GM18861 (cell line): ENCODE data around the gene IL22RA1.

Experiments
- ATAC-seq: cut with Tn5 transposase; IDR thresholded peaks from one replicate; pipeline ENCODE4 v1.9.1; 2021; ENCODE audit not compliant: unreplicated experiment

The IL22RA1 gene

DNA sequence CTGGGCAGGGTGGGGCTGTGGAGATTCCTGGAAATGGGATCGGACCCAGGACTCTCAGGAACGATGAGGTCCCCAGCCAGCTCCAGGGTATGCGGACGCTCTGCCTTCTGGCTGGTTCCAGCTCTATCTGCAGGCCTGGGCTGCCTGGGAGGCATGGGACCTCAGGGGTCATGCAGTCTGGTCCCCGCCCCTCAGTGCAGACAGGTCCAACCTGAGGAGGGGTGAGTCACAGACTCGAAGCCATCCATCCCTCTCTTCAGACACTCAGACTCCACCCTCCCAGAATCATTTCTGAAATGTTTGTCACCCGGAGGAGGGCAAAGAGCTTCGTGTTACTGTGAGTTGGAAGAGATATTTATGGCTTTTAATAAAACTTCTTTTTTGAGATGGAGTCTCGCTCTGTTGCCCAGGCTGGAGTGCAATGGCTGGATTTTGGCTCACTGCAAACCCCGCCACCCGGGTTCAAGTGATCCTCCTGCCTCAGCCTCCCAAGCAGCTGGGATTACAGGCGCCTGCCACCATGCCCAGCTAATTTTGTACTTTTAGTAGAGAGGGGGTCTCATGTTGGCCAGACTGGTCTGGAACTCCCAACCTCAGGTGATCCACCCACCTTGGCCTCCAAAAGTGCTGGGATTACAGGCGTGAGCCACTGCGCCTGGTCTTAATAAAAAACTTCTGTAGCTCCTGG lies 25.1 kb downstream of the IL22RA1 start:
- ATAC-seq = no peak

DNA sequence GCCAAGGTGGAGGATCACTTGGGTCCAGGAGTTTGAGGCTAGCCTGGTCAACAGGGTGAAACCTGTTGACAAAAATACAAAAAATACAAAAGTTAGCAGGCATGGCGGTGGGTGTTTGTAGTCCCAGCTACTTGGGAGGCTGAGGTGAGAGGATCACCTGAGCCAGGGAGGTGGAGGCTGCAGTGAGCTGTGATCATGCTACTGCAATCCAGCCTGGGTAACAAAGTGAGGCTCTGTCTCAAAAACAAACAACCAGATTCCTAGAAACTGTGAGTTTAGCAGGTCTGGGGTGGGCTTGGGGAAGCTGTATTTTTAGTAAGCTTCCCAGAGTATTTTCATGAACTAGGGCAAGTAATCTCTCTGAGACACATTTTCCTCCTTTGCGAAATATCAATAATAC lies 25.8 kb downstream of the IL22RA1 start:
- ATAC-seq = no peak

DNA sequence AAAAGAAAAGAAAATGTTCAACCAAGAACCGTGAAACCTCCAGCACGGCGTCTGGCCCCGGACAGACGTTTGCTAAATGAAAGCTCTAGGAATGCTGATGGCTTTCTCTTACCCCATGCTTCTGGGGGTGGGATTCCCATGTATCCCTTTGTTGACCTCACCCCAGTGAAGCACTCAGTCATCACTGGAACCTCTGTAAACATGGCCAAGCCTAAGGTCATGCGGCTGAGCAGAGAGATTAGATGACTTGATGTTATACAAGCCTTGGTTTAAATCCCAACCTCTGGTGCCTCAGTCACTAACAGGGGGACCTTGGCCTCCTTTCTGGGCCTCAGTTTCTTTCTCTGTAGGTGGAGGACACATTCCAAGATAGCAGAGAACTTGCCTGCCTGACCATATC lies 28.2 kb downstream of the IL22RA1 start:
- no peak for ATAC-seq

DNA sequence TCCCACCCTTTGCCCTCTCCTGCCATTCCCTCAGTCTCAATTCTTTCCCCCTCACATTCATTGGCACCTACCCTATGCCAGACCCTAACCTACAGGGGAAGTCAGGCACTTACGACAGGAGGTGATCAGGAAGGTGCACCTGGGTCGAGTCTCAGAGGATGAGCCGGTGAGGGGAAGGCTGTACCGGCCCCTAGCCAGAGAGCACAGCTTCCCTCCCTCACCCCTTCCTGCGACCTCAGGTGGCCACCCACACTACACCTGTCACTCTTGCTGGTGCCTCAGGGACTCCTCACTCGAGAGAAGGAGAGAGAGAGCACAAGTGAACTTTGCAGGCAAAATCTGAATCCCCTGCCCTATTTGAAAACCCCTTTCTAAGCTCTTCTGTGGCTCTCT lies 29.3 kb downstream of the IL22RA1 start:
- ATAC-seq = no peak

DNA sequence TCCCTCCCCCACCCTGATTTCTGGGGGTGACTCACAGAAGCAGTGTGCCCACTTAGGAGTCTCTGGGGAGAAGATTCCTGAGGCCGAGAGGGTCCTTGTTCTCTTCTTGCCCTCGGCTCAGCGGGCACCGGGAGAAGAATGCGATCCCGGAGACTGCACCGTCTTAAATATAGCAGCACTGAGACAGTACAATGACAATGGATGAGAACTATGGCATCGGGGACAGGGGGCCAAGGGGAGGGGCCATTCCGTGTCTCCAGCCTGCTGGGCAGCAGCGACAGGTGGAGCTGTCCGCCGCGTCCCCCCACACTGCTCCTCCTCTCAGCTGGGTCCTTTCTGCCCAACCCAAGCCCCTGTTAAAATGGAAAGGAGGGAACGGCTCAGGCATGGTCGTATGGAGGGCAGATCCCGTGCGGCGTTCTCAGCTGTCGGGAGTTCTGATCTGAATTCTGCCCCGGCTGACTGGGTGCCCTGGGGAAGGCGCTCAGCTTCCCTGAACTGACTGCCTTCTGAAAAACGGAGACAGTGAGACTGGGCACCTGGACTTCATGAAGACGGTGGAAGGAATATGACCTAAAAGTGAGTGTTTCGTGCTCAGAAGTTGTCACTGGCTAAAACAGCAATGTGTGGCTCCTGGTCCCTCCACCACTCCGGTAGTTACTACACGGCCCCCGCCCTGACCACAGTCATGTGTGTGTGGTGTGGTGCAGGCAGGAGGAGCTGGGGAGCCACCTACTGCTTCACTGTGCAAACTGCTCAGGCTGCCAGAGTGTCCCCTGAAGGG lies 30.8 kb downstream of the IL22RA1 start, which contains the start of gene MYOM3:
Gene MYOM3 (minus strand): TSS at position 140 of the 784 bp plus-strand sequence. CDS start 3,499 bp downstream, outside the sequence.
- ATAC-seq = no peak

DNA sequence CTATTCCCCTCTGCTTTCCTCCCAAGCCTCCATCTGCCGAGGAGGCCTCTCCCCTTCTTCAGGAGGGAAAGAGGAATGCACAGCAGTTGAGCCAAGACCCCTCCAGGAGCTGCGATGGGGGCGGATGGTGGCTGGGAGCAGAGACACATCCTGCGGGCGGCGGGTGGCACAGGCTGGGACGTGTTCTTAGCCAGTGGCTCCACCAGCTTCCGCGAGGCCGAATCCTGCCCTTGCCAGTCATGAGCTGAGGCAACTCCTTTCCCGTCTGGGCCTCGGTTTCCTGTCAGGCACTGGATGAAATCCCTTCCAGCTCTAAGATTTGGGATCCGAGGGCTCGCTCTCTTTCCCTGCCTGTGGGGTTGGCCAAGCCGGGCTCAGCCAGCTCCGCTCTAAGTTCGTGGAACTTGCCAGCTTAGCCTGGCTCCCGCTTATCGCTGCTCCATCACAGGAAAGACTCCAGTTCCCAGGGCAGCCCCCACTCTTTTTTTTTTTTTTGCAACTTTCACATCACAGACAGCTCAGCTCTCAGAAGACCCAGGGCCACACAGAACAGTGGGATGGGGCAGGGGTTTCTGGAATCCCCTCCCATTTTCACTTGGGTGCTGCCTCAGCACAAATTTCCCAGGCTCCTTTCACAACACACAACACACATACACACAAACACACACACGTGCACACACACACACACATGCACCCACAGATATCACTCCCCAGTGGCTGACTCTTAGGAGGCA lies 31.5 kb downstream of the IL22RA1 start:
- ATAC-seq = no peak

DNA sequence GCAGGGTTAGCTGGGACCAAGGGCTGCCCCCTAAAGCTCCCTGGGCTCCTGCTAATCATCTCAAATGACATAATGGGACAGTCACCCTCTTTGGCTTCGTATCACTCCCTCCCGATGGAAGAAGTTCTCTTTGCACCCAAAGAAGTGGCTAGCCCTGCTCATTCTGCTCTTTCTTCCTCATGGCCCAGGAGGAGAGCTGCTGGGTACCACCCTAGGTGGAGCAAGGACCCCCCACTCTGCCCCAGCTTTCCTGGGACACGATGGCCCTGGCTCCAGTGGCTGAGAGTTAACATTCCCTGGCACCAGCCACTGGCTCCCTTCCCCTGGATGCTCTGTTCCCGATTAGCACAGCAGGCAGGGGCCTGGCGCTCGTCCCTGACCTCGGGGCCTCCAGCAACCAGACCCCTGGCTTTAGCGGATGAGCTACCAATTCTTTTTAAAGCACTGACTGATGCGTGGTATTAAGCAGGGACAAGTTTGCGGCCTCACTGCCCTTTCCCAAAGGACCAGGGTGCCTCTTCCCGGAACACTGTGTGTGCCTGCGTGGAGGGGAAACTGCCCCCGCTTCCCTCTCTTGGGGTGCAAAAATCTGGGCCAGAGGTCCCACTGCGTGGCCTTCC lies 32.2 kb downstream of the IL22RA1 start:
- no peak for ATAC-seq

DNA sequence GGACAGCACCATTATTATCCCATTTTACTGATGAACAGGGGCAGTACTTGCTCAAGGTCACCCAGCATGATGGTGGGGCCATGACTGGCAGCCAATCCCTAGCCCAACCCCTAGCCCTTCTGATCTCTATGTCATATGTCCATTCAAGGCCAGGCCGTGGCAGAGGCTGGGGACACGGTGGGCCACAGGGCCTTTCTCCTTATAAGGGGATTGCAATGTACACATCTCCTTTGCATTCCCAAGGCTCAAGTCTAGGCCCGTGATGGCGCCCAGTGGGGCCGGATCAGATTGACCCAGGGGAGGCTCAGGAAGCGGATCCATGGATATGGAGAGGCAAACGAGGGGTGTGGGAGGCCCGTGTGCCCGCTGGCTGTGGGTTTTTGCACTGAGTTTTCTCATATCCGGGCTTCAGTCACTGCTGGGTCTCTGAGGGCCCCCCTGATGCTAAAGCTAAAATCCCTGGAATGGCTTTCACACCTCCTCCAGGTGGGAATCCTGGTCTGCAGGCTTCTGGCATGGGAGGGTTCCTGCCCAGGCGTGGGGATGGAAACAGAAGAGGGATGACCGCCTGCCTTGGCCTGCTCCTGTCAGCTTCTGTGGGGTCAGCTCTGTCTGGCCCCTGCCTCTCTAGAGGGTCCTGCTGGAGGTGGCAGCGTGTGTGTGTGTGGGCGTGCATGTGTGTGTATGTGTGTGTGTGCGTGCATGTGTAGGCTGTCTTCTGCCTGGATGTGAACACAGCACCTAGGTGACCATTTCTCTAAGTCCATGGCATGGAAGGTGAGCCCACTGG lies 33.1 kb downstream of the IL22RA1 start:
- no peak for ATAC-seq

DNA sequence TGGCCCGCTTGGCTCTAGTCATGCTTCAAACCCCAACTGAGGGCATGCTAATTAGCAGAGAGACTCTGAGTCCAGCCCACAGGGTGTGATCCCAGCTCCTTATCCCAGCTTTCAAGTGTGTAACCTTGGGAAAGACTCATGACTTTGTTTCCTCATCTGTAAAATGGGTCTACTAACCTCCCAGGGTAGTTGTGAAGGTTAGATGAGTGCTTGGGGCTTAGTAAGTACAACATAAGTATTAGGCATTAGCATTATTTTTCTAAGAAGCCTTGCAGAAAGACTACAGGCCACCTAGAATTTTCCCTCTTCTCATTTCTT lies 33.8 kb downstream of the IL22RA1 start:
- ATAC-seq = no peak

DNA sequence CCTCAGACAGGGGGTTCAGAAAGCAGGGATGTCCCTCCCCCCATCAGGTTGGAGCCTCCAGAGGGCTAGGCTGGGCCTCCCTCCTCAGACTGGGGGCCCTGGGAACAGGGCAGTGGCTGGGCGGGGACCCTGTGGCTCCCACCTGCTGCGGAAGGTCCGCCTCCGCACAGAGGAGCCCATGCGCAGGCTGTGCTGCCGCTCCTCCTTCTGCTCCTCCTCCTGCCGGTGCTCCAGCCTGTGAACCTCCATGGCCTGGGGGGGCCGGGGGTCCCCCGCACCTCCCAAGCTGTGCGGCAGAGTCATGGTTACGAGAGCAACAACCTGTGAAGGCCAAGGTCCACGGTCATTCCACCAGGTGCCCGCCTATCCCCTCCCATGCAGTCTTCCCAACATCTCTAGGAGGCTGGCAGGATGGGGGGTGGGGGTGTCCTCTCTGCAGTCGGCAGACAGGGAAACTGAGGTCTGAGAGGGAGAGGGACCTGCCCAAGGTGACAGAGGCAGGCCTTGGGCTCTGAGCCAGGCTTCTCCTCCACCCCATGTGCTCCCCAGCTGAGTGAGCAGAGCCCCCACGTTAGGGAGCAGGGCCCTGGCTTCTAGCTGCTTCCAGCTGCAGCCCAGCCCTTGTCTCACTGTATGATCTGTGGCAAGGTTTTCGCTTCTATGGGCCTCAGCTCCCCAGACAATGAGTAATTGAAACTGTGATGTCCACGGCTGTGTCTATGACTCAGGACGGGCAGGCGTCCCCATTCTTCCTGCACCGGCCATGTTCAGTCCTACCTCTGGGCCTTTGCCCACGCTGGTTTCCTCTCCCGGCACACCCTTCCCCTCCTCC lies 34.4 kb downstream of the IL22RA1 start:
- no peak for ATAC-seq

DNA sequence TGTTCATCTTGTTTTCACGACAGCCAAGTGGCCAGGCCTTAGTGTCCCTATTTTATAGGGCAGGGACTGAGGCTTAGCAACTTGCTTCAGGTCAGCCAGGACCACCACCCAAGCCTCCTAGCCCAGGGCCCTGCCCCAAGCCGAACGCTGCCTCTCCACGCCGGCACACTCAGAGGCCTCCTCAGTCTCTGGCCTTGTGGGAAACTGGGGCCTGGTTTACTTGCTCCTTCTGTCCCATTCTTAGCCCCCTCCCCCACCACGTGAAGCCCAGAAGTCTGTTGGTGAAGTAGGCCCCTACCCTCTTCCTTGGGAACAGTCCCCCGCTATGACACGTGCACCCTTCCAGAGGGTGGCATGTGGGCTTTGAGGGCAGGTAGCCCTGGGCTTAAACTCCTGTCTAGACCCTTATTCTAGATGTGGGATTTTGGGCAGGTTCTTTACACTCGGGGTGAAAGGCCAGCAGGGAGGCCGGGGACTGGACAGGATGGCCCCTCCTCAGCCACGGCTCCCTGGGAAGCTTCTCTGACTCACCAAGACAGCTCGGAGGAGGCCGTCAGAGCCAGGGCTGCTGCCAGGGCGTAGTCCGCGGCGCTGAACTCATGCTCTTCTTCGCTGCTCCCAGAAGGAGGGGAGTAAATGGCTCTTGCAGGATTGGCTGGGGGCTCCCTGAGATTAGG lies 35.3 kb downstream of the IL22RA1 start:
- no peak for ATAC-seq

DNA sequence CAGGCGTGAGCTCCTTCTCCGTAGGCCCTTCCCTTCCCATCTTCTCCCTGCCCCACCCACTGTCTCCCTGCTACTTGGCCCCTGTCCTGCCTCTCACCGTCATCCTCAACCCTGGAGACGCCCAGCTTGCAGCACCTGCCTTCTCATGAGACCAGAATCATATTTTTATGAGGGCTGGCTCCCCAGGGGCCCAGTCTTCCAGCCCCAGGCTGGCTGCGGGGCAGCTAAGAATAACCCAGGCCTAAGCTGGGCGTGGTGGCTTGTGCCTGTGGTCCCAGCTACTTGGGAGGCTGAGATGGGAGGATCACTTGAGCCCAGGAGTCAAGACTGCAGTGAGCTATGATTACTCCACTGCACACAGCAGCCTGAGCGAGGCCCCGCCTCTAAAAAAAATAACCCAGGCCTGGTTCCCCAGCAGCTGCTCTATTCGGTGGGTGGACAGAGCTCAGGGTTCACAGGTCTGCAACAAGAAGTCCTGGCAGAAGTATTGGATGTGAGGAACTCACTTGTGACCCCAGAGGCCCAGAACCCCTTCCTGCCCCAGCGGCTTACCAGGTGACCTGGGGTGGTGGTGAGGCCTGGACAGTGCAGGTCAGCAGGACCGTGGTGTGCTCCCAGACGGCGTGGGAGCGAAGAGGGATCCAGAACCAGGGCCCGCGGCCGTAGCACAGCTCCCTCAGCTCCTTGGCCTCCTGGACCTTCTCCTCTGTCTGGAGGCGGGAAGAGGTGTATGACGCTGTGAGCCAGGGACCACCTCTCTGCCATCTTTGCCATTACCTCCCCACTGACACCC lies 37.4 kb downstream of the IL22RA1 start:
- no peak for ATAC-seq

DNA sequence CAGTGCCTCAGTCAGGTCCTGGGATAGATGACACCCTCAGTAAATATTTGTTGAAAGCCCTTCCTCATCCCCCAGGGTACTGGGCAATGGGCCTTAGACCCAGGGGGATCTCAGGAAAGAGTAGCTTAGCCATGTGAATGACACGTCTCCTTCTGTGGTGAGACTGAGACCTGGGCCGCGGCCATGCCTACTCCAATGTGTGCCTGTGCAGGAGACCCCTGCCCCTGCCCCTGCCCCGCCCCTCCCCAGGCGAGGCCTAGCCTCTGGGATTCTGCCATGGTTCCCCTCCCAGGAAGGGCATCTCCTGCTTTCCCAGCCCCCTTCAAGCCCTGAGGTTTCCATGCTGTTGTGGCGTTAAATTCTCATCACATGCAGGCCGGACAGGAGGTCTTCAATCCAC lies 38.1 kb downstream of the IL22RA1 start:
- ATAC-seq = no peak

DNA sequence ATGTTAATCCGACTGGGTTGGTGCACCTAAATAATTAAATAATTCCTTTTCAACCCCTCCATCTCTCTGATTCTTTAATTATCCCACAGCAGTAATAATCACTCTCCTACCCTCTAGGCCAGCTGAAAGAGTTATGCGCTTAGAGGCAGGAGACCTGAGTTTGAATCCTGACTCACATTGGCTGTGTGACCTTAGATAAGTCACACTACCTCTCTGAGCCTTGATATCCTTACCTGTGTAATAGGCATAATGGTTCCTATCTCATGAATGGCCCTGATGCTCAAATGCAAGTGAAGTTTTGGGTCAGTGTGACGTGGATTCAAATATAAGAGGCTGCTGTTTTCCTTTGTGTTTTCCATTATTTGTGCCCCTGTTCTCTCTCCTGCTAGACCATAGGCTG lies 39.1 kb downstream of the IL22RA1 start:
- no peak for ATAC-seq

DNA sequence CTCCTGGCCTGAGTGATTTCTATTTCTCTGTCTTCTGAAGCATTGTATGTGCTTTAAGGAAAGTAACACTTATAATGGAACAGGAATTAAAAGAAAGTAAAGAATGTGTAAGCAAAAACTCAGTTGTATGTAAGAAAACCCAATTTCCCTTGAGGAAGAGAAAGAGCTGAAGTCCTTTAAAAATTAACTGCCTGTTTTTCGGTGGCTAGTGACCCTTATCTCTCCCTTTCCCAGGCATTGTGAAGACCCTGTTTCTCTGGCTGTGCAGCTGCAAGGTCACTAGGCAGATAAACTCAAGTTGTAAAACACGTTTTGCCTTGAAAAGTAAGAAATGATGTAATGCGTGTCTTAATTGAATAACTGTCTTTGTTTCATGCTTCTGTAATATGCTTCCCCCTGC lies 39.5 kb downstream of the IL22RA1 start:
- no peak for ATAC-seq

DNA sequence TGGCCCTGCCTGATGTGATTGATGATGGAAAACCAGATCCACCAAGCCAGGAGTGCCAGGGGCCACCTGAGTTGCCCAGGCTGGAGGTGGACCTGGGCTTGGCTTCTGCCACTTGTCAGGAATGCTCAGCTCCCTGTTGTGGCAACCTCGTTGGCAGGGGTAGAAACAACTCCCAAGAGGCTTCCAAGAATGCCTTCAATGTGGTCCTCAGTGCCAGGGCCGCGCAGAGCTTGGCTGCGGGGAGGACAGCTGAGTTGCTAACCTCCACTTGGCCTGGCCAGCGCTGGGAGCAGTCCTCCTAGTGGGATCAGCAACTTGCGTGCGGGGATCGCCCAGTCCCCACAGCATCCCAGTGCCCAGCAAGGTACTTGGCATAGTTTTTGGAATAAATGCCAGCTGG lies 40.0 kb downstream of the IL22RA1 start:
- no peak for ATAC-seq

DNA sequence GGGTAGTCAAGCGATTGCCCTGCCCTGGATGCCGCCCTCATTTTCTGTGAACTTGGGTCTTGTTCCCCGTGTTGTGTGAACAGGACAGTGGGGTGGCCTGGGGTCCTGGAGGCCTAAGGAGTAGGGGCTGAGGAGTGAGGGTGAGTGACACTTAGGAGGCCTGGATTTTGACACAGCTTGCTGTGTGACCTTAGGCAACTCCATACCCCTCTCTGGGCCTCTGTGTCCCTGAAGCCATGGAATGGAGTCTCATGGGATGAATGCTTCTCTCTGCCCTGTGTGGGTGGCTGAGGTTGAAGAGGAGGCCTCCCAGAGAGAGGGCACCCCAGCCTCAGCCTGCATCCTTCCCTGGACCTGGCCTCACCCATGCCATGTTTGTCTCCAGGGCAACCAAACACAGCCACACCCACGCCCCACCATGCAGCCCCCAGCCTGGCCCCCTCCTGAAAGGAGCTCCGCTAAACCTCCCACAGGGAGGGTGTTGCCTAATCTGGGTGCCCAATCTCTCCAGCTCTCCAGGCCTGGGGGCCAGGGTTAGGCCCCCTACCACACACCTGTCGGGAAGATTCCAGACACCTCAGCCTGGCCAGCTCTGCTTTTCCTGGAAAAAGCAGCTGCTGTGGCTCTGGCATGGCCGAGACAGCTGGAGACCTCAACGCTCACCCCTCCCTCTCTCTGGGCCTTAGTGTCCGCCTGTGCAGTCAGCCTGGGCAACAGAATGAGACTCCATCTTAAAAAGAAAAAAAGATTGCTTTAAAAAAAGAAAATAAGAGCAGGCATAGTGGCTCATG lies 40.9 kb downstream of the IL22RA1 start:
- no peak for ATAC-seq
